Vagina (tissue), 2 donors: ENCODE measurements around the gene DAB1.

Experiments used
- POLR2A ChIP-seq, 2 donors: fragments of 450-650 bp; IDR thresholded peaks; one replicate each; pipeline ENCODE4 v1.6.1; 2017; ENCODE audit warnings: antibody characterized with exemption in 2 of 2, mild to moderate bottlenecking in 2 of 2, moderate library complexity in 2 of 2
- POLR2AphosphoS5 ChIP-seq, 2 donors: sonication (generic); formaldehyde crosslinking; IDR thresholded peaks; one replicate each; pipeline ENCODE4 v1.9.0; 2017; ENCODE audit warnings: antibody characterized with exemption in 2 of 2, mild to moderate bottlenecking in 2 of 2, low read depth in 1 of 2; ENCODE audit not compliant: insufficient read depth in 1 of 2
- TF ChIP-seq, protein P1 (sequence below), 3 experiments: fragments of 450-650 bp in 2 of 3; fragments of 200-600 bp in 1 of 3; sonication (generic) in 1 of 3; IDR thresholded peaks; one replicate each; pipeline ENCODE4 v1.5.1; 2017 to 2019; ENCODE audit warnings: antibody characterized with exemption in 3 of 3, mild to moderate bottlenecking in 2 of 3, moderate library complexity in 2 of 3

DNA sequence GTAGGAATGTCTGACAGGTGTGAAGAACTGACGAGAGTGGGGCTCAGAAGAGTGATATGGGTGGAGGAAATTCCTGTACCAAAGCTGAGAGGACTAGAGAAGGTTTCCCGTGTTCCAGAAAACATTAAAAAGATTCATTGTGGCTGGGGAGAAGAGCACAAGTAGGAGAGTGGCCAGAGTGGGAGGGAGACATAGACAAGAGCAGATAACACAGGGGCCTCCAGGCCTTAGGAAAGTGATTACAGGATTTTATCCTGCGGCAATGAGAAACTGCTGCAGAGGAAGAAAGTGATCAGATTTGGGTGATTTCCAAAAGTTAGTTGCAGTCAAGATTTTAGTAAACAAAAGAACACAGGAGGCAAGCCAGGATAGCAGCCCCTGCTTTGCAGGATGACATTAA is 465.9 kb downstream of the DAB1 start:
- TF ChIP-seq POLR2A (IDR thresholded peaks at IDR 0.05) (no peak), POLR2AphosphoS5 (IDR thresholded peaks at IDR 0.05; ENCODE audit: insufficient read depth in 1 of 2, low read depth in 1 of 2) (no peak)
- TF ChIP-seq, protein P1, sequence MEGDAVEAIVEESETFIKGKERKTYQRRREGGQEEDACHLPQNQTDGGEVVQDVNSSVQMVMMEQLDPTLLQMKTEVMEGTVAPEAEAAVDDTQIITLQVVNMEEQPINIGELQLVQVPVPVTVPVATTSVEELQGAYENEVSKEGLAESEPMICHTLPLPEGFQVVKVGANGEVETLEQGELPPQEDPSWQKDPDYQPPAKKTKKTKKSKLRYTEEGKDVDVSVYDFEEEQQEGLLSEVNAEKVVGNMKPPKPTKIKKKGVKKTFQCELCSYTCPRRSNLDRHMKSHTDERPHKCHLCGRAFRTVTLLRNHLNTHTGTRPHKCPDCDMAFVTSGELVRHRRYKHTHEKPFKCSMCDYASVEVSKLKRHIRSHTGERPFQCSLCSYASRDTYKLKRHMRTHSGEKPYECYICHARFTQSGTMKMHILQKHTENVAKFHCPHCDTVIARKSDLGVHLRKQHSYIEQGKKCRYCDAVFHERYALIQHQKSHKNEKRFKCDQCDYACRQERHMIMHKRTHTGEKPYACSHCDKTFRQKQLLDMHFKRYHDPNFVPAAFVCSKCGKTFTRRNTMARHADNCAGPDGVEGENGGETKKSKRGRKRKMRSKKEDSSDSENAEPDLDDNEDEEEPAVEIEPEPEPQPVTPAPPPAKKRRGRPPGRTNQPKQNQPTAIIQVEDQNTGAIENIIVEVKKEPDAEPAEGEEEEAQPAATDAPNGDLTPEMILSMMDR (IDR thresholded peaks at IDR 0.05): no peak
